Cardiac septum (tissue), 1 donor: ENCODE results near the gene DSCAML1. TPM values are rescaled to one million over a fixed set of nuclear protein-coding genes. Genes with fewer than 3 reads are reported as not detected.

ENCODE experiments used
- DNase-seq: peaks from one replicate; pipeline ENCODE4 v3.0.0-alpha.2; 2020; ENCODE audit warnings: low spot score
- intact Hi-C: fragments of 100-400 bp; cut with DNase I; formaldehyde crosslinking; loops from one replicate; pipeline ENCODE4 v1.14.0; 2022
- total RNA-seq: library from RNA; stranded (reverse); fragmentation: NEBNext Ultra II Directional; extraction: Animal tissue kit (Norgen Biotek cat#: 25700); gene quantifications from one replicate; pipeline ENCODE4 v1.2.1, GENCODE V29; 2021
- donor health status: DM: no; HTN: no; CAD: no.

Gene DSCAML1
- total RNA-seq, 1 donor from 2014 or later: 1.2 TPM

GRCh38 chr11:117745346-117745745, 51.7 kb downstream of the DSCAML1 start:
- intact Hi-C loops: no loop called here
- peak; percentile 68 for DNase-seq

- intact Hi-C loops: no loop called here
- DNase-seq: peak; percentile 55
Measured at GRCh38 chr11:117744471-117745150, 52.4 kb downstream of the DSCAML1 start.

GRCh38 chr11:117743121-117743815, 53.7 kb downstream of the DSCAML1 start:
- intact Hi-C loops: no loop called here
- DNase-seq: no peak

GRCh38 chr11:117738246-117738957, 58.6 kb downstream of the DSCAML1 start:
- intact Hi-C loops: no loop called here
- DNase-seq: no peak

- DNase-seq: no peak
- intact Hi-C loops: no loop called here
Measured at GRCh38 chr11:117735350-117735977, 61.6 kb downstream of the DSCAML1 start.

- DNase-seq: no peak
- intact Hi-C loops: no loop called here
Measured at GRCh38 chr11:117734601-117735024, 62.4 kb downstream of the DSCAML1 start.

GRCh38 chr11:117733316-117733715, 63.7 kb downstream of the DSCAML1 start:
- no peak for DNase-seq
- intact Hi-C loops: no loop called here

GRCh38 chr11:117731722-117732290, 65.2 kb downstream of the DSCAML1 start:
- intact Hi-C loops: no loop called here

GRCh38 chr11:117730208-117730800, 66.7 kb downstream of the DSCAML1 start:
- no peak for DNase-seq
- intact Hi-C loops: no loop called here

More at GRCh38 chr11:117731722-117732290, 65.2 kb downstream of the DSCAML1 start:
- DNase-seq: no peak

- intact Hi-C loops: no loop called here
Measured at GRCh38 chr11:117725048-117725734, 71.8 kb downstream of the DSCAML1 start.

GRCh38 chr11:117724621-117725020, 72.4 kb downstream of the DSCAML1 start:
- intact Hi-C loops: no loop called here

More at GRCh38 chr11:117725048-117725734, 71.8 kb downstream of the DSCAML1 start:
- no peak for DNase-seq

GRCh38 chr11:117724104-117724503, 72.9 kb downstream of the DSCAML1 start:
- DNase-seq: no peak
- intact Hi-C loops: no loop called here

More at GRCh38 chr11:117724621-117725020, 72.4 kb downstream of the DSCAML1 start:
- no peak for DNase-seq

GRCh38 chr11:117723277-117724024, 73.6 kb downstream of the DSCAML1 start:
- no peak for DNase-seq
- intact Hi-C loops: no loop called here

GRCh38 chr11:117722082-117722481, 74.9 kb downstream of the DSCAML1 start:
- no peak for DNase-seq
- intact Hi-C loops: no loop called here

GRCh38 chr11:117720061-117720511, 76.9 kb downstream of the DSCAML1 start:
- intact Hi-C loops: no loop called here
- peak; percentile 58 for DNase-seq

GRCh38 chr11:117719480-117719879, 77.5 kb downstream of the DSCAML1 start:
- intact Hi-C loops: no loop called here
- no peak for DNase-seq

- DNase-seq: peak; percentile 65
- intact Hi-C loops: no loop called here
Measured at GRCh38 chr11:117717485-117718314, 79.3 kb downstream of the DSCAML1 start.
